ENCODE measurements around the gene GLYR1.

The GLYR1 gene

DNA sequence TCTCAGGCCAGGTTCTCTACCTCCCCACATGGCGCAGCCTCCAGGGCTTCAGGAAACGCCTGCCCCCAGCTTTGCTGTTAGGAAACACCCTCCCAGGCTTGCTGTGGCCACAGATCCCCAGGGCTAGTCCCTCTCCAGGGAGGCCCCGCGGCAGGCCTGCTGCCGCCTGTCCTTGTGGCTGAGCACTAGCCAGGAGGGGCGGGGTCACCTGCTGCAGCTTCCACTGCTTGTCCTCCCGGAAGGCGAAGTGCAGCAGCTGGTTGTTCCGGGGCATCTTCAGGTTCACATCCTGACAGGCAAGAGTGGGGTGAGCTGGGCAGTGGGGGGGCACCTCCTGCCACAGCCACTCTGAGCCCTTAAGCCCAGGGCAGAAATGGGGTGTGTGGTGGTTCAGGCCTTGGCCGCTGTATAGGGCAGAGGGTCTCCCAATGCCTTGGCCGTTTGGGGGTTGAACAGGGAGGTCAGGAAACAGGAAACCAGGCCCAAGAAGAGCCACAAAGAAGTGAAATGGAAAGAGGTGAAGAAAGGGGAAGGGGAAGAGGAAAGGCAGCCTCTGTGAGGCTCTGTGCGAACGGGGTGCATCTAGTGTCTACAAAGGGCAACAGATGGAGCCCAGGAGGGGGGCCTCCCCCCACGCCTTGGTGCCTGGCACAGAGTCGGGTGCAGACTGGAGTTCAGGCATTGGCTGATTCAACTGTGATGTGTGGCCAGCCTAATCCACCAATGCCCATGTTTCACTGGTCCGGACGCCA, 46.6 kb downstream of the GLYR1 start:
- no peaks in the 10 kb centered on the region for H3K4me1 ChIP-seq (ENCODE audit: control insufficient read depth, insufficient read depth, low read length)
- no peak overlapping the region for H3K9ac ChIP-seq (ENCODE audit: low read depth, low read length)
- H3K4me3 ChIP-seq (ENCODE audit: low read depth, low read length), result no peak overlapping the region
- no peaks in the 10 kb centered on the region for H3K9me3 ChIP-seq (ENCODE audit: control insufficient read depth, insufficient read depth, low read length)
- H3K27me3 ChIP-seq (ENCODE audit: control insufficient read depth, insufficient read depth, low read length), result no peaks in the 10 kb centered on the region
- peaks cover 33% of the 10 kb centered on the region for H3K36me3 ChIP-seq (ENCODE audit: control insufficient read depth, insufficient read depth, low read length)

- Histone ChIP-seq H3K36me3 (ENCODE audit: control insufficient read depth, insufficient read depth, low read length) (peaks cover 21% of the 10 kb centered on the region), H3K4me3 (ENCODE audit: low read depth, low read length) (no peak overlapping the region), H3K4me1 (ENCODE audit: control insufficient read depth, insufficient read depth, low read length) (no peaks in the 10 kb centered on the region), H3K27me3 (ENCODE audit: control insufficient read depth, insufficient read depth, low read length) (no peaks in the 10 kb centered on the region), H3K9me3 (ENCODE audit: control insufficient read depth, insufficient read depth, low read length) (no peaks in the 10 kb centered on the region), H3K9ac (ENCODE audit: low read depth, low read length) (no peak overlapping the region)
Measured at GRCh38 chr16:4799171-4799855, 47.8 kb downstream of the GLYR1 start.

DNA sequence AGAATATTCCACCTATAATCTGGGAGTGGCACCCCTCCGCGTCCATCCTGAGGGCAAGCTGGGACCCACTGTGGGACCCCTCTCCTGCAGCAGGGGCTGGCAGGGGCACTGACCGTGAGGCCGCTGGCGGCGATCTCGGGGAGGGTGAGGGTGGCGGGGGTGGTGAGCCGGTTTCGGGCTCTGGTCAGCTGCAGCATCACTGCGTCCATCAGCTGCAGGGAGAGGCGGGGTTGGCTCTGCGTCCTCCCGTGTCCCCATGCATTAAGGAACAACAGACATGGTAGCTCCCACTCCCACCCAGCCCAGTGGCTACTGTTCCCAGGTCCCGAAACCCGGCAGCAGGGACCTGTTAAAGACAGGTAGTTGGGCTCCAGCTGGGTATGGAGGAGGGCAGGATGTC, 48.6 kb downstream of the GLYR1 start:
- Histone ChIP-seq H3K9me3 (ENCODE audit: control insufficient read depth, insufficient read depth, low read length) (no peaks in the 10 kb centered on the region), H3K4me3 (ENCODE audit: low read depth, low read length) (no peak overlapping the region), H3K9ac (ENCODE audit: low read depth, low read length) (no peak overlapping the region), H3K4me1 (ENCODE audit: control insufficient read depth, insufficient read depth, low read length) (no peaks in the 10 kb centered on the region), H3K27me3 (ENCODE audit: control insufficient read depth, insufficient read depth, low read length) (no peaks in the 10 kb centered on the region), H3K36me3 (ENCODE audit: control insufficient read depth, insufficient read depth, low read length) (peaks cover 20% of the 10 kb centered on the region)

DNA sequence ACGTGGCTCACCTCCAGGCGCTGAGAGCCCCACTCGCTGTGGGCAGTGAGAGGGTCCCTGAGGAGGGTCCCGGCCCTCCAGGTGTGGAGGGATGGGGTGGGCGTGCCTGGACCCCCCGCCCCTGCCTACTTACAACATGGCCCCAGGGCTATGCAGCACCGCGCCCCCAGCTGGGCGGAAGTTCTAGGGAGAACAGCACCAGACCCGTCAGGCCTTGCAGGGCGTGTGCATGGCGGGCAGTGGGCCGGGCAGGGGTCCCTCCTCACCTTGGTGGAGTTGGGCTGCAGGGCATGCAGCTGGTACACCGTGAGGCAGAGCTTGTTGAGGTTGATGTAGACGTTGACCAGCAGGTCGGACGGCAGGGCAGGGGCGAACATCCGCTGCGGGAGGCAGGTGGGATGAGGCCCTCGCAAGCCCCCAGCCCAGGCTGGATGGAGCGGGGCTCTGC, 49.3 kb downstream of the GLYR1 start:
- Histone ChIP-seq H3K27me3 (ENCODE audit: control insufficient read depth, insufficient read depth, low read length) (no peaks in the 10 kb centered on the region), H3K9ac (ENCODE audit: low read depth, low read length) (no peak overlapping the region), H3K4me3 (ENCODE audit: low read depth, low read length) (no peak overlapping the region), H3K4me1 (ENCODE audit: control insufficient read depth, insufficient read depth, low read length) (no peaks in the 10 kb centered on the region), H3K9me3 (ENCODE audit: control insufficient read depth, insufficient read depth, low read length) (no peaks in the 10 kb centered on the region), H3K36me3 (ENCODE audit: control insufficient read depth, insufficient read depth, low read length) (peaks cover 20% of the 10 kb centered on the region)

DNA sequence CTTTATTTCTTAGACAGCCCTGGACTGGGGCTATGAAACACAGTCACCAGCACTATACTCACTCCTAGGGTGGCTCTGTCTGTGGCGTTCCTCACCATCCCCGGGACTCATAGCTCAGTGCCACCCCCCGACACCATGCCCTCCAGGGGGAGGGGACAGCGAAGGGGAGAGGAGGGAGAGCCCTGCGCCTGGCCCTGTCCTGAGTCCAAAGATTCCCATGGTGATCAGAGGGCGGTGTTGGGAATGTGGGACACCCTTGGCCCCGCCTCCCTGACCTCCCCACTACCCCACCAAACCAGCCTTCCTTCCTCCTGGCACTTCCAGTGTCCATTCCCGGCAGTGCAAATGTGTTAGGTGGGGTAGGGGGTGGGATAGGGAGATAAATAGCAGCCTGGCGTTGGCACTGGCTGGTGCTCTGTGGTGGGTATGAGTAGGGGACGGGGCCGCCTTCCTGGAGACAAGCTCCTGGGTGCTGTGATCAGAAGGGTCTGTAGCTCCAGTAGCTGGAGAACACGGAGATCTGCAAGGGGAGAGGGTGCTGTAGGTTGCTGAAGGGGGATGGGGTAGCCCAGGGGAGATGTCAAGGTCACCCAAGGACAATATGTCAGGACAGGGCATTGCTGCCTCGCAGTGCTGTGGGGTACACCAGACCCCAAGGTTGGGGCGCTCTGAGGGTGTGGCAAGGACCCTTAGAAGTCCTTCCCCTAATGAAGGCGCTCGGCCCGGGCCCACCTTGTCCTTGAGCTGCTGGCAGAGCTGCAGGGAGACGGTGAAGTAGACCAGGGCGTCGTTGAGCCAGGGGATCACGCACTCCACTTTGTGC, 49.9 kb downstream of the GLYR1 start:
- Histone ChIP-seq H3K9me3 (ENCODE audit: control insufficient read depth, insufficient read depth, low read length) (no peaks in the 10 kb centered on the region), H3K36me3 (ENCODE audit: control insufficient read depth, insufficient read depth, low read length) (peaks cover 20% of the 10 kb centered on the region), H3K9ac (ENCODE audit: low read depth, low read length) (no peak overlapping the region), H3K4me3 (ENCODE audit: low read depth, low read length) (no peak overlapping the region), H3K4me1 (ENCODE audit: control insufficient read depth, insufficient read depth, low read length) (no peaks in the 10 kb centered on the region), H3K27me3 (ENCODE audit: control insufficient read depth, insufficient read depth, low read length) (no peaks in the 10 kb centered on the region)

DNA sequence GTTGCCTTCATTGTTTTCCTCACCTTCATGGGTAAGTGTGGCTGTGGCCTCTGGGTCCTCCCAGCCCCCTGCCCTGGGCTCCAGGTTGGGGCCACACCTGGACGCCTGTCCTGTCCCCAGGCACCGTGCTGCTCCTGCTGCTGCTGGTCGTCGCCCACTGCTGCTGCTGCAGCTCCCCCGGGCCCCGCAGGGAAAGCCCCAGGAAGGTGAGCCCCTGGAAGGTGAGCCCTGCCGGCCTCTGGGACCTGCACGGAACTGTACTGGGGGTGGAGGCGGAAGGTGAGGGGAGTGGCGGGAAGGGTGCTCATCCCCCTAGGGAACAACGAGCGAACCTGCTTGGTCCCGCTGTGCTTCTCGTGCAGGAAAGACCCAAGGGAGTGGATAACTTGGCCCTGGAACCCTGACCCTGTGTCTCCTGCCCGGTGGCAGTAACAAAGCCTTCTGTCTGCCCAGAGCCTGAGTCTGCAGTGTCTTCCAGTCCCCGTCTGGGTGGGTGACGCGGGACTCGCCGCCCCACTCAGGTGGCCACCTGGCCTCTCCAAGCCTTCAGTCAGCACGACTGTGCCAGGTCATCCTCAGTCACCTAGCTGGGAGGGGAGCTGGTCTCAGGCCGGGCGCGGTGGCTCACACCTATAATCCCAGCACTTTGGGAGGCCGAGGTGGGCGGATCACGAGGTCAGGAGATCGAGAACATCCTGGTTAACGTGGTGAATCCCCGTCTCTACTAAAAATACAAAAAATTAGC, 51.1 kb downstream of the GLYR1 start:
- H3K36me3 ChIP-seq (ENCODE audit: control insufficient read depth, insufficient read depth, low read length), result peaks cover 20% of the 10 kb centered on the region
- no peaks in the 10 kb centered on the region for H3K9me3 ChIP-seq (ENCODE audit: control insufficient read depth, insufficient read depth, low read length)
- H3K4me1 ChIP-seq (ENCODE audit: control insufficient read depth, insufficient read depth, low read length), result no peaks in the 10 kb centered on the region
- no peaks in the 10 kb centered on the region for H3K27me3 ChIP-seq (ENCODE audit: control insufficient read depth, insufficient read depth, low read length)
- H3K4me3 ChIP-seq (ENCODE audit: low read depth, low read length), result no peak overlapping the region
- no peak overlapping the region for H3K9ac ChIP-seq (ENCODE audit: low read depth, low read length)

GRCh38 chr16:4795181-4795827, 51.8 kb downstream of the GLYR1 start, which contains the start of gene SMIM22:
TSS of gene SMIM22 (plus strand) at chr16:4795369. CDS start at chr16:4795735, 366 bp downstream.
- H3K9me3 ChIP-seq (ENCODE audit: control insufficient read depth, insufficient read depth, low read length), result no peaks in the 10 kb centered on the region
- peaks cover 16% of the 10 kb centered on the region for H3K36me3 ChIP-seq (ENCODE audit: control insufficient read depth, insufficient read depth, low read length)
- H3K4me3 ChIP-seq (ENCODE audit: low read depth, low read length), result no peak within 1 kb of the TSS
- no peaks in the 10 kb centered on the region for H3K4me1 ChIP-seq (ENCODE audit: control insufficient read depth, insufficient read depth, low read length)
- no peak within 1 kb of the TSS for H3K9ac ChIP-seq (ENCODE audit: low read depth, low read length)
- H3K27me3 ChIP-seq (ENCODE audit: control insufficient read depth, insufficient read depth, low read length), result no peaks in the 10 kb centered on the region

- Histone ChIP-seq H3K27me3 (ENCODE audit: control insufficient read depth, insufficient read depth, low read length) (no peaks in the 10 kb centered on the region), H3K4me3 (ENCODE audit: low read depth, low read length) (no peak overlapping the region), H3K36me3 (ENCODE audit: control insufficient read depth, insufficient read depth, low read length) (peaks cover 3% of the 10 kb centered on the region), H3K9me3 (ENCODE audit: control insufficient read depth, insufficient read depth, low read length) (no peaks in the 10 kb centered on the region), H3K4me1 (ENCODE audit: control insufficient read depth, insufficient read depth, low read length) (peaks cover 2% of the 10 kb centered on the region), H3K9ac (ENCODE audit: low read depth, low read length) (no peak overlapping the region)
Measured at GRCh38 chr16:4792951-4793513, 54.1 kb downstream of the GLYR1 start.

- H3K36me3 ChIP-seq (ENCODE audit: control insufficient read depth, insufficient read depth, low read length), result no peaks in the 10 kb centered on the region
- peaks cover 2% of the 10 kb centered on the region for H3K4me1 ChIP-seq (ENCODE audit: control insufficient read depth, insufficient read depth, low read length)
- H3K4me3 ChIP-seq (ENCODE audit: low read depth, low read length), result no peak overlapping the region
- no peaks in the 10 kb centered on the region for H3K27me3 ChIP-seq (ENCODE audit: control insufficient read depth, insufficient read depth, low read length)
- H3K9me3 ChIP-seq (ENCODE audit: control insufficient read depth, insufficient read depth, low read length), result no peaks in the 10 kb centered on the region
- no peak overlapping the region for H3K9ac ChIP-seq (ENCODE audit: low read depth, low read length)
Measured at GRCh38 chr16:4790871-4791270, 56.2 kb downstream of the GLYR1 start.

DNA sequence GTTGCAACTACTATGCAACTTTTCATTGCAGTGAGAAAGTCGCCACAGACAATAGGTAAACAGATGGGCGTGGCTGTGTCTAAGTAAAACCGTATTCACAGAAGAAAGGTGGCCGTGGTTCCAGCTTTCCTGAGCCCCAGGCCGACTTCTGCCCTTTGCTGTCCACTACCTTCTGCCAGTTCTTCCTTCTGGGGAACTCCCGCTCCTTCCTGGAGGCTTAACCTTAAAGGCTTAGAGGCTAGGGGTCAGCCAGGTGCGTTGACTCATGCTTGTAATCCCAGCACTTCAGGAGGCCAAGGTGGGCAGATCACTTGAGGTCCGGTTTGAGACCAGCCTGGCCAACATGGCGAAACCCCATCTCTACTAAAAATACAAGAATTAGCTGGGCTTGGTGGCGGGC, 56.8 kb downstream of the GLYR1 start:
- Histone ChIP-seq H3K9ac (ENCODE audit: low read depth, low read length) (no peak overlapping the region), H3K4me3 (ENCODE audit: low read depth, low read length) (no peak overlapping the region), H3K36me3 (ENCODE audit: control insufficient read depth, insufficient read depth, low read length) (no peaks in the 10 kb centered on the region), H3K27me3 (ENCODE audit: control insufficient read depth, insufficient read depth, low read length) (no peaks in the 10 kb centered on the region), H3K9me3 (ENCODE audit: control insufficient read depth, insufficient read depth, low read length) (no peaks in the 10 kb centered on the region), H3K4me1 (ENCODE audit: control insufficient read depth, insufficient read depth, low read length) (peaks cover 2% of the 10 kb centered on the region)

Measured in iPS-15b (cell line).